Activated CD4-positive, alpha-beta T cell treated with anti-CD3 and anti-CD28 coated beads for 24 hours (primary cell): Measurements from ENCODE around the gene TFF3.

Experiments
- DNase-seq, 2 donors: peaks; one replicate each; pipeline ENCODE4 v3.0.0-alpha.2; 2020; ENCODE audit warnings: low read depth in 2 of 2

TFF3 gene

GRCh38 chr21:42315296-42315891 is at the start of gene TFF3:
TFF3 (minus strand) TSS chr21:42315409; CDS start chr21:42315374, 35 bp downstream.
- no peak for DNase-seq

GRCh38 chr21:42364304-42364865 is 49.2 kb upstream of the TFF3 start:
- no peak for DNase-seq

GRCh38 chr21:42363312-42363711 is 48.1 kb upstream of the TFF3 start:
- no peak for DNase-seq

GRCh38 chr21:42362700-42363099 is 47.5 kb upstream of the TFF3 start:
- DNase-seq = no peak

- no peak for DNase-seq
These were observed 47.0 kb upstream of the TFF3 start for GRCh38 chr21:42362198-42362597.

- no peak for DNase-seq
These were observed 46.1 kb upstream of the TFF3 start for GRCh38 chr21:42361286-42361685.

GRCh38 chr21:42360317-42360716 is 45.1 kb upstream of the TFF3 start:
- no peak for DNase-seq

GRCh38 chr21:42358937-42359336 is 43.7 kb upstream of the TFF3 start:
- DNase-seq = no peak

GRCh38 chr21:42358261-42358660 is 43.1 kb upstream of the TFF3 start:
- DNase-seq = no peak

- DNase-seq = no peak
These were observed 42.1 kb upstream of the TFF3 start for GRCh38 chr21:42357307-42357706.

GRCh38 chr21:42356650-42357049 is 41.4 kb upstream of the TFF3 start:
- DNase-seq = no peak

GRCh38 chr21:42356046-42356445 is 40.8 kb upstream of the TFF3 start:
- DNase-seq = no peak

- DNase-seq = no peak
These were observed 38.4 kb upstream of the TFF3 start for GRCh38 chr21:42353623-42354022.

- no peak for DNase-seq
These were observed 37.4 kb upstream of the TFF3 start for GRCh38 chr21:42352441-42353095.

GRCh38 chr21:42351626-42352440 is 36.6 kb upstream of the TFF3 start:
- DNase-seq = no peak

GRCh38 chr21:42350927-42351426 is 35.8 kb upstream of the TFF3 start, which contains the start of gene TFF2:
TFF2 (minus strand) TSS chr21:42350994; CDS start chr21:42350957, 37 bp downstream.
- no peak for DNase-seq

GRCh38 chr21:42350318-42350910 is 35.2 kb upstream of the TFF3 start:
- no peak for DNase-seq

GRCh38 chr21:42349420-42350317 is 34.5 kb upstream of the TFF3 start:
- no peak for DNase-seq

- DNase-seq = no peak
These were observed 33.6 kb upstream of the TFF3 start for GRCh38 chr21:42348762-42349161.

- no peak for DNase-seq
These were observed 32.6 kb upstream of the TFF3 start for GRCh38 chr21:42347601-42348327.
